HepG2 (cell line): ENCODE data around the gene PTGES3. TPM values are rescaled to one million over a fixed set of nuclear protein-coding genes. Genes with fewer than 3 reads are reported as not detected.

ENCODE experiments used
- E2F5 ChIP-seq: sonication (generic); formaldehyde crosslinking; conservative IDR thresholded peaks from 2 replicates; pipeline ENCODE4 v1.4.0; 2020; ENCODE audit warnings: missing genetic modification reagents
- ETV5 ChIP-seq: IDR thresholded peaks from 2 replicates; pipeline ENCODE4 v1.6.1; 2018; ENCODE audit warnings: missing biosample characterization, missing genetic modification reagents, inconsistent platforms, borderline replicate concordance
- HCFC1 ChIP-seq: fragments of 150-350 bp; IDR thresholded peaks from 2 replicates; pipeline ENCODE4 v1.6.1; 2014; ENCODE audit warnings: low read depth, low read length
- HNF4A ChIP-seq: sonication (generic); formaldehyde crosslinking; IDR thresholded peaks from 2 replicates; pipeline ENCODE4 v1.4.0; 2020; ENCODE audit warnings: missing genetic modification reagents
- KDM1A ChIP-seq: IDR thresholded peaks from 2 replicates; pipeline ENCODE4 v1.6.1; 2016; ENCODE audit warnings: missing compliant biosample characterization
- KLF16 ChIP-seq, 2 experiments: sonication (generic) in 1 of 2; formaldehyde crosslinking in 1 of 2; IDR thresholded peaks; 2 replicates each; pipeline versions ENCODE4 v1.6.1 to v1.8.0; 2016 to 2023; ENCODE audit warnings: missing genetic modification reagents in 2 of 2, missing compliant biosample characterization in 1 of 2
- MED1 ChIP-seq: sonication (generic); formaldehyde crosslinking; IDR thresholded peaks from 2 replicates; pipeline ENCODE4 v1.4.0; 2020; ENCODE audit warnings: missing genetic modification reagents
- MLLT10 ChIP-seq: sonication (generic); formaldehyde crosslinking; IDR thresholded peaks from 2 replicates; pipeline ENCODE4 v1.4.0; 2020; ENCODE audit warnings: missing genetic modification reagents
- NFIB ChIP-seq: sonication (generic); formaldehyde crosslinking; IDR thresholded peaks from 2 replicates; pipeline ENCODE4 v1.9.0; 2021; ENCODE audit warnings: missing genetic modification reagents, mild to moderate bottlenecking, borderline replicate concordance
- ONECUT2 ChIP-seq: sonication (generic); formaldehyde crosslinking; IDR thresholded peaks from 2 replicates; pipeline ENCODE4 v1.4.0; 2020; ENCODE audit warnings: missing genetic modification reagents
- RBAK ChIP-seq: sonication (generic); formaldehyde crosslinking; IDR thresholded peaks from 2 replicates; pipeline ENCODE4 v1.5.1; 2020; ENCODE audit warnings: mild to moderate bottlenecking, missing genetic modification reagents
- SIN3B ChIP-seq: fragments of 150-350 bp; IDR thresholded peaks from 2 replicates; pipeline ENCODE4 v1.6.1; 2014; ENCODE audit warnings: low read length
- SRF ChIP-seq: IDR thresholded peaks from 2 replicates; pipeline ENCODE4 v1.6.1; 2011; ENCODE audit warnings: mild to moderate bottlenecking, low read depth, low read length, moderate library complexity
- SUZ12 ChIP-seq: fragments of 150-350 bp; IDR thresholded peaks from 2 replicates; pipeline ENCODE4 v1.6.1; 2014; ENCODE audit warnings: low read depth, low read length
- THYN1 ChIP-seq: sonication (generic); formaldehyde crosslinking; IDR thresholded peaks from 2 replicates; pipeline ENCODE4 v1.8.1; 2023; ENCODE audit warnings: low read depth, mild to moderate bottlenecking, moderate library complexity, missing genetic modification reagents, borderline replicate concordance
- ZBTB14 ChIP-seq: sonication (generic); formaldehyde crosslinking; IDR thresholded peaks from 2 replicates; pipeline ENCODE4 v1.4.0; 2020; ENCODE audit warnings: missing genetic modification reagents
- ZBTB7A ChIP-seq: sonication (generic); formaldehyde crosslinking; IDR thresholded peaks from 2 replicates; pipeline ENCODE4 v1.8.0; 2022; ENCODE audit warnings: mild to moderate bottlenecking, missing genetic modification reagents
- ZFP37 ChIP-seq: sonication (generic); formaldehyde crosslinking; IDR thresholded peaks from 2 replicates; pipeline ENCODE4 v1.4.0; 2020; ENCODE audit warnings: missing genetic modification reagents, borderline replicate concordance
- ZNF121 ChIP-seq: sonication (generic); formaldehyde crosslinking; IDR thresholded peaks from 2 replicates; pipeline ENCODE4 v1.5.0; 2020; ENCODE audit warnings: mild to moderate bottlenecking, missing genetic modification reagents
- ZNF296 ChIP-seq: sonication (generic); formaldehyde crosslinking; conservative IDR thresholded peaks from 2 replicates; pipeline ENCODE4 v1.5.0; 2020; ENCODE audit warnings: mild to moderate bottlenecking, missing genetic modification reagents
- polyA plus RNA-seq, 8 experiments: library from polyadenylated mRNA; depleted of rRNA in 3 of 8; stranded (reverse) in 7 of 8; unstranded in 1 of 8; fragments of >200 nt; fragmentation: Illumina TruSeq in 4 of 8; extraction: Trizol in 4 of 8; gene quantifications; 2 replicates each; pipeline versions ENCODE4 v1.2.1 to v1.2.3, GENCODE V29; 2011 to 2016; ENCODE audit warnings: low read depth in 4 of 8, missing spikeins in 1 of 8, mixed read lengths in 1 of 8; ENCODE audit not compliant: insufficient read depth in 1 of 8
- total RNA-seq, 5 experiments: library from RNA; depleted of rRNA; stranded (reverse); fragments of >200 nt; fragmentation: Illumina TruSeq; extraction: Trizol; gene quantifications; 2 replicates each; pipeline ENCODE4 v1.2.3, GENCODE V29; 2016; ENCODE audit warnings: low read depth in 1 of 5

The PTGES3 gene
- total and polyA plus RNA-seq, 2 of the 13 experiments (the other 11 are each of a cell fraction or from before 2014, with no cell fraction given), result 54.4 to 159 TPM

GRCh38 chr12:56724972-56725722, 37.1 kb upstream of the PTGES3 start, which contains the start of gene NACA (continued):
- TF ChIP-seq HNF4A (CRISPR knock-in tag) (peak; percentile 24; the same call in 1 of the 2 replicates), ZBTB7A (CRISPR knock-in tag) (peak; percentile 69; the same call in 1 of the 2 replicates), THYN1 (CRISPR knock-in tag) (no peak), HCFC1 (peak; percentile 60; the same call in 1 of the 2 replicates), KLF16 (CRISPR knock-in tag; IDR thresholded peaks at IDR 0.05) (peak in 1 of 2 experiments; percentile 85; a peak in 2 of 4 replicates), ZNF296 (CRISPR knock-in tag) (peak; percentile 82; the same call in 1 of the 2 replicates), SRF (no peak), NFIB (CRISPR knock-in tag) (no peak), ZBTB14 (CRISPR knock-in tag) (0 out of 2 replicates have a peak, but pooled peaks have one; percentile 42), ZFP37 (CRISPR knock-in tag) (no peak), SIN3B (no peak), ETV5 (CRISPR knock-in tag) (peak; percentile 66; the same call in 1 of the 2 replicates), E2F5 (no peak; the same call in 1 of the 2 replicates), RBAK (CRISPR knock-in tag) (no peak), MLLT10 (CRISPR knock-in tag) (no peak), ONECUT2 (CRISPR knock-in tag) (0 out of 2 replicates have a peak, but pooled peaks have one; percentile 33), KDM1A (CRISPR knock-in tag) (no peak), ZNF121 (CRISPR knock-in tag) (0 out of 2 replicates have a peak, but pooled peaks have one; percentile 54), SUZ12 (no peak), MED1 (peak; percentile 81)
